Astrocyte (in vitro differentiated cells and primary cell): ENCODE data around the gene GFRA1.

Experiments
- EZH2 ChIP-seq: IDR thresholded peaks from 2 replicates; pipeline ENCODE4 v1.6.1; 2012; ENCODE audit warnings: mild to moderate bottlenecking, low read length, inconsistent platforms; ENCODE audit not compliant: insufficient read depth
- TF ChIP-seq, protein P1 (sequence below): IDR thresholded peaks from 2 replicates; pipeline ENCODE4 v1.5.1; 2011; ENCODE audit warnings: low read depth, mild to moderate bottlenecking, inconsistent platforms, low read length, moderate library complexity; ENCODE audit not compliant: insufficient read depth

DNA sequence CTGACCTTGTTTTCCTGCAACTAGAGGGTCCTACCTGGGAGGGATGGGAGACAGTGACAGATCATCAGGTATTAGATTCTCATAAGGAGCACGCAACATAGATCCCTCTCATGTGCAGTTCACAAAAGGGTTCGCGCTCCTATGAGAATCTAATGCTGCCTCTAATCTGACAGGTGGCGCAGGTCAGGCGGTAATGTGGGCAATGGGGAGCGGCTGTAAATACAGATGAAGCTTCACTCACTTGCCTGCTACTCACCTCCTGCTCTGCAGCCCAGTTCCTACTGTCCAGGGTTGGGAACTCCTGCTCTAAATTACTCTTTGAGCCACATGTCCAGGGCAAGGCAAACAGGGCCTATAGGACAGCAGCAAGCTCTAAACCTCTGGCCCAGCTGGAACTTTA, 46.2 kb downstream of the GFRA1 start:
- TF ChIP-seq, protein P1, sequence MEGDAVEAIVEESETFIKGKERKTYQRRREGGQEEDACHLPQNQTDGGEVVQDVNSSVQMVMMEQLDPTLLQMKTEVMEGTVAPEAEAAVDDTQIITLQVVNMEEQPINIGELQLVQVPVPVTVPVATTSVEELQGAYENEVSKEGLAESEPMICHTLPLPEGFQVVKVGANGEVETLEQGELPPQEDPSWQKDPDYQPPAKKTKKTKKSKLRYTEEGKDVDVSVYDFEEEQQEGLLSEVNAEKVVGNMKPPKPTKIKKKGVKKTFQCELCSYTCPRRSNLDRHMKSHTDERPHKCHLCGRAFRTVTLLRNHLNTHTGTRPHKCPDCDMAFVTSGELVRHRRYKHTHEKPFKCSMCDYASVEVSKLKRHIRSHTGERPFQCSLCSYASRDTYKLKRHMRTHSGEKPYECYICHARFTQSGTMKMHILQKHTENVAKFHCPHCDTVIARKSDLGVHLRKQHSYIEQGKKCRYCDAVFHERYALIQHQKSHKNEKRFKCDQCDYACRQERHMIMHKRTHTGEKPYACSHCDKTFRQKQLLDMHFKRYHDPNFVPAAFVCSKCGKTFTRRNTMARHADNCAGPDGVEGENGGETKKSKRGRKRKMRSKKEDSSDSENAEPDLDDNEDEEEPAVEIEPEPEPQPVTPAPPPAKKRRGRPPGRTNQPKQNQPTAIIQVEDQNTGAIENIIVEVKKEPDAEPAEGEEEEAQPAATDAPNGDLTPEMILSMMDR, result no peak
- no peak for TF ChIP-seq EZH2
